Measurements from ENCODE around the gene IL10.

Gene IL10

DNA sequence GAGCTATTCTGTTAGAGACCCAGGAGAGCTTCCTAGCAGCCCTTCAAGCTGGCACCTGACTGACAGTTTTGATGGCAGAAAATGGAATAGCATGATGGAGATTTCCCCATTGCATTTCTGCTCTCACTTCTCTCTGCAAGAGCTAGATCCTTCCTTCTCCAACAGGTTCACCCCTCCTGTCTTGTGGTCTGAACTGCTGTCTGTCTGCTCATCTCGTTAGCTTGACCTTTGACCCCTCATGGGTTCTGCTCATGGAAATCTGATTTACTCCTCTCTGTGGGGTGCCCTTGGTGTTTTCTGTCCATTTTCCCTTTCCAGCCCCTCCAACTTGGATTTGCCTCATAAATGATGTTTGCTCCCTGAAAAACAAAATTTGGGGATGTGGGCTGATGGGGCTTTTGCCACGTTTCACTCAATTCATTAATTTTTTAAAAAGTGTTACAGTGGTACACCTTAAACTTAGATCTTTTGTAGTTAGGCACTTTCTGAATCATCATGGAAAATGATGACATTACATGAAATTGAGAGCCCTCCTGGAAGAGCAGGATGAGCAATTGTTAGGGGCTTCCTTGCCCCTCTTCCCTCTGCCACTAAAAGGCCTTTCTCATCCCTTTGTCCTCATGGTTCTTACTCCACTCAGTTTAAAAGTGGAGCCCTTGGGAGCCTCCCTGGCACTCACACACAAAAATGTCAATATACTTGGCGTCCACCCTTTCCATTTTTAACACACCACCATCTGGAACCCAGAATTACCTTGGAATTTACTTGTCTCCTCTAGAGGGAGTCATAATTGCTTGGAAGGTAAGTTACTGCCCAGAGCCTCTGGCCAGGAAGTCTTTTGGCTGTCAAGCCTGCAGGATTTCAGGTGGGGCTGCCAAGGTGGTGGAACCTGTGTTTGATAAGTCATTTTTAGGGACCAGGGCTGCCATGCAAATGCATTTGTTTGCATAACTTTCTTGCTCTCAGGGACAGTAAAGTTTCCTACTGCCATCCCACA lies 33.6 kb downstream of the IL10 start:
- no peak overlapping the region for H3K4me3 ChIP-seq
- peak overlapping the region in 7 of 21 experiments; percentile 5 to 78 (median 46) for H3K27ac ChIP-seq

DNA sequence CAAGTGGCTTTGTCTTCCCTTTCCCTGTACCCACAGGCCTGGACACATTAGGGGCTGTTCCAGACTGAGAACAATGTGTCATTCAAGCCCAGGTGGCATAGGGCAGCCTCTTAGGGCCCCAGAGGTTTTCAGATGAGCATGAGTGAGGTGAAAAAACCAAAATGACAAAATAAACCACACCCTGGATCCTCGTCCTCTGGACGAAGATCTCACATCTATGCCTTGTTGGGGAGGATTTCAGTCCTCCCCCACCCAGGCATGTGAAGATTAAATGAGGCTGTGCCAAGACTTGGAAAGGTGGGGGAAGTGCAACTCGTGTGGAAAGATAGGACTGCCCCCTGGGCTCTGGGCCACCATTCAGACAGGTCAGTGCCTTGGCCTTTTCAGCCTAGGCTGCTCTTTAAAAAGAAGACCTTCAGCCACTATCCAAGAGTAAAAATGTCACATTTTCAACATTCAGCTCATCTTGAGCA lies 34.5 kb downstream of the IL10 start:
- H3K27ac ChIP-seq = peak overlapping the region in 12 of 21 experiments; percentile 5 to 78 (median 48)
- no peak overlapping the region for H3K4me3 ChIP-seq

DNA sequence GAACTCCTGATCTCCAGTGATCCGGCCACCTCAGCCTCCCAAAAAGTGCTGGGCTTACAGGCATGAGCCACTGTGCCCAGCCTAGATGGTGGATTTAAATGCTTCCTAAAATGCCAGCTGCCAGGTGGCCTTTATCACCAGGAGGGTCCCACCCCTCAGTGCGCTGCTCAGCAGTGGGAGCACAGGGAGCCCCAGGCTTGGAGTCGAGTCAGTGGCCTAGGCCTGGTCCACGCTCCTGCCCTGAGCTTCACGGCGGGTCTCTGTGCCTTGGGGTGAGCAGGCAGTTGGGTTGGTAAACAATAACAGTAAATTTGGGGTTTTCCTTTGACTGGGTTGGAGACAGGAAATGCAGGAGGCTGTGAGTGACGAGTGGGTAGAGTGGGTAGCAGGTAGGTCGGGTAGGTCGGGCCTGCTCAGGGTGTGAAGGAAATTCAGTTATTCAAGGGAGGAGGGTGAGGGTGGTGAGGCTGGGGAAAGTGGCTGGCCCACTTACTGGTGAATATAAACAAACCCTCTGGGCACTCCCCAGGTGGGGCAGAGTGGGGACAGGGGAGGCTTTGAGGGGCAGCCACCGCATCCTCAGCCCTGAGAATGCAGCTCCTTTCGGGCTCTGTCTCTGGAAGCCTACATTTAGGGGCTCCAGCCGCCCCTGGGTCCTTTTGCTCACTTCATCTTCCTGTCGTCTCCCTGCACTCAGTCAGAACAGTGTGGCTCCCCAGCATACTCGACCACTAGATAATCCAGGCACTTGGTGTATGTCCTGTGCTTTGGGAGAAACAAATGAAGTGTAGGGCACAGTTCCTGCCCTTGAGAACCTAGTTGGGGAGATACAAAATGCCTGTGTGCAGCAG lies 35.2 kb downstream of the IL10 start:
- Histone ChIP-seq H3K4me3 (no peak overlapping the region), H3K27ac (peak overlapping the region in 13 of 21 experiments; percentile 5 to 78 (median 47))

GRCh38 chr1:206735553-206736031 lies 36.7 kb downstream of the IL10 start:
- peak overlapping the region in 5 of 21 experiments; percentile 15 to 73 (median 43) for H3K27ac ChIP-seq

DNA sequence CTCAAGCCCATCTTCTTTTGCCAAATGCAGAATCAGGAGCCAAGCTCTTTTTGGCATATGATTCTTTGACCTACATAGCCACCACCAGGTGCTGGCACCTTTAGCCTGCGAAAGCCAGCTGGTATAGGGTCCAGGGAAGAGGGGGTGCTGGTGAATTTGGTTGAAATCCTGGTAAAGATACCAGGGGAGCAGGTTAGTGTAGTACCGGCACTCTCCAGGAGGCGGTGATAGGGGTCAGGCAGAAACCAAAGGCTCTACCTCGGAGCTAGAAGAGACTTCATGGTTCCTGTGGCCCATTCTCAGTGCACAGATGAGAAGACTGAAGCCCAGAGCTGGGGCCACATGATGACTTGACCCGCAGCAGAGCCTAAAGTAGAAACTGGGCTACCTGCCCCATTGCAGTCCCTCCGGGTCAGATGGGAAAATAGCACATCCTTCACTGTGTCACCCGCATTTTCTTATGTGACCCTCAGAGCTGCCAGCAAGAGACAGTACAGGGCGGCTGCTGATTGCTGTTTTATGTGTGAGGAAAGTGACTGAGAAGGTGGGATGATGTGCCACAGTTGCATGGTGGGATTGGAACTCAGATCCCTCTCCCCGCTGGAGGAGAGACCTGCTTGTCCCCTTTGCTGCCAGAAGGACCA lies 37.7 kb downstream of the IL10 start:
- Histone ChIP-seq H3K27ac (peak overlapping the region in 3 of 21 experiments; percentile 43 to 57 (median 55)), H3K4me3 (no peak overlapping the region)

More at GRCh38 chr1:206735553-206736031, 36.7 kb downstream of the IL10 start:
- no peak overlapping the region for H3K4me3 ChIP-seq

GRCh38 chr1:206732992-206733391 lies 39.3 kb downstream of the IL10 start:
- H3K4me3 ChIP-seq = no peak overlapping the region
- no peak overlapping the region for H3K27ac ChIP-seq

DNA sequence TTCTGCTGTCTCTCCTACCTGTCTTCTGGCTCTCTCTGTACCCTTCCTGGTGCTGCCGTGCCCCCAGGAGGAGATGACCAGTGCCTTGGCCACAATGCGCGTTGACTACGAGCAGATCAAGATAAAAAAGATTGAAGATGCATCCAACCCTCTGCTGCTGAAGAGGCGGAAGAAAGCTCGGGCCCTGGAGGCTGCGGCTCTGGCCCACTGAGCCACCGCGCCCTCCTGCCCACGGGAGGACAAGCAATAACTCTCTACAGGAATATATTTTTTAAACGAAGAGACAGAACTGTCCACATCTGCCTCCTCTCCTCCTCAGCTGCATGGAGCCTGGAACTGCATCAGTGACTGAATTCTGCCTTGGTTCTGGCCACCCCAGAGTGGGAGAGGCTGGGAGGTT lies 39.8 kb downstream of the IL10 start:
- Histone ChIP-seq H3K4me3 (no peak overlapping the region), H3K27ac (no peak overlapping the region)

DNA sequence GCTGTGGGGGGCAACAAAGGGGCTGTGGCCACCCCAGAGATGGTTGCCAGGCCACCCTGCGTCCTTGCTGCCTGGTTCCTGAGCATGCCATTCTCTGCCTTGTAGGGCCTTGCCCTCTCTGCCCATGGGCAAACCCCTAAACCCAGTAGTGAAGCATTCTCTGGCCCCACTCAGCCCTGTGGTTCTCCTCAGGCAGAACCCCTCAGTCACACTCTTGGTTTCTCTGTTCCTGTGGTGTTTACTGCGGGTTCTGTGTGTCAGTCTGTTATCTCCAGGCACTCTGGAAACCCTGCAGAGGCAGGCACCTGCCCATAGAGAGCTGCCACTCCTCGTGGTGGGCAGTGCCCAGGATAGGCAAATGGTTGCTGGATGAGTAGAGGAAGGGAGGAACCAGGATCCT lies 42.8 kb downstream of the IL10 start:
- Histone ChIP-seq H3K4me3 (no peak overlapping the region), H3K27ac (no peak overlapping the region)

GRCh38 chr1:206729050-206729449 lies 43.2 kb downstream of the IL10 start:
- no peak overlapping the region for H3K27ac ChIP-seq
- H3K4me3 ChIP-seq = no peak overlapping the region

DNA sequence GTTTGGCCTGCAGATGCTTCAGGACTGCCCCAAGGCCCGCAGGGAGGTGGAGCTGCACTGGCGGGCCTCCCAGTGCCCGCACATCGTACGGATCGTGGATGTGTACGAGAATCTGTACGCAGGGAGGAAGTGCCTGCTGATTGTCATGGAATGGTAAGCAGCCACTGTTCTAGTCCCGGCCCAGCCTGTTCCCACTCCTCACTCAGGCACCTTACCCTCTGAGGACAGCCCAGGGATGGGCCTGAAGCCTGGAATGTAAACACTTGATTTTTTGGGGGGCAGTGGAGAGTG lies 43.7 kb downstream of the IL10 start:
- no peak overlapping the region for H3K27ac ChIP-seq
- H3K4me3 ChIP-seq = no peak overlapping the region

GRCh38 chr1:206727981-206728696 lies 44.2 kb downstream of the IL10 start:
- no peak overlapping the region for H3K4me3 ChIP-seq
- no peak overlapping the region for H3K27ac ChIP-seq

GRCh38 chr1:206725109-206725963 lies 47.0 kb downstream of the IL10 start:
- Histone ChIP-seq H3K4me3 (no peak overlapping the region), H3K27ac (peak overlapping the region in 2 of 21 experiments; percentile 2 to 51)

DNA sequence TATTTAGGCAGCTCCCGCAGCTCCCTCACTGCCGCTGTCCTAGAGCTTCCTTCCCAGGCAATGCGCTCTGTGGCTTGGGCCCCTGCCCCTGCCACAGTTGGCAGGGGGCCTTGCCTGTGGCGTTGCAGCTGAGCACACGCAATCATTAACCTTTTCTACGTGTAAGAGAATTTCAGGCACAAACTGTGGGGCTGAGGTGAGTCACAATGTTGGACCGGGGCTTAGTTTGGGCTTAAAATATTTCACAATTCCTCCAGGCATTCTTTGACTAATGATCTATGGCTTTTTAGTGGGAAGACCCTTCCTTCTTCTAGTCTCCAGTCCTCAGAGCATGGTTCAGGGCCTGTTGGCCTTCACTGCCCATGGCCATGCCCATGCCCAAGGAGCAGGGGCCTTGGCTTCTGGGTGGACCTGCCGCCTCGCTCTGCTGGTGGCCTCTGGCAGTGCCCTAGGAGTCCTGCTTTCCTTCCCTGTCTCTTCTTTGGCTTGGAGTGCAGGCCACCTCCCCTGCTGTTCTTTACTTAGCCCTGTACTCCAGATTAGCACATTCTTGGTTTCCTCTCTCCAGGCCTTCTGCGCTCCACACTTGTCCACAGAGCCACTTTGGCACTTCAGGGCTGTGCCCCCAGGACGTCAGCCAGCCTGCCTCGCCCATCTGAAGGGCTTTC lies 48.4 kb downstream of the IL10 start:
- peak overlapping the region in 14 of 21 experiments; percentile 10 to 82 (median 36) for H3K27ac ChIP-seq
- H3K4me3 ChIP-seq = no peak overlapping the region

GRCh38 chr1:206723462-206723804 lies 48.9 kb downstream of the IL10 start:
- H3K27ac ChIP-seq = peak overlapping the region in 12 of 21 experiments; percentile 13 to 82 (median 34)
- H3K4me3 ChIP-seq = no peak overlapping the region

DNA sequence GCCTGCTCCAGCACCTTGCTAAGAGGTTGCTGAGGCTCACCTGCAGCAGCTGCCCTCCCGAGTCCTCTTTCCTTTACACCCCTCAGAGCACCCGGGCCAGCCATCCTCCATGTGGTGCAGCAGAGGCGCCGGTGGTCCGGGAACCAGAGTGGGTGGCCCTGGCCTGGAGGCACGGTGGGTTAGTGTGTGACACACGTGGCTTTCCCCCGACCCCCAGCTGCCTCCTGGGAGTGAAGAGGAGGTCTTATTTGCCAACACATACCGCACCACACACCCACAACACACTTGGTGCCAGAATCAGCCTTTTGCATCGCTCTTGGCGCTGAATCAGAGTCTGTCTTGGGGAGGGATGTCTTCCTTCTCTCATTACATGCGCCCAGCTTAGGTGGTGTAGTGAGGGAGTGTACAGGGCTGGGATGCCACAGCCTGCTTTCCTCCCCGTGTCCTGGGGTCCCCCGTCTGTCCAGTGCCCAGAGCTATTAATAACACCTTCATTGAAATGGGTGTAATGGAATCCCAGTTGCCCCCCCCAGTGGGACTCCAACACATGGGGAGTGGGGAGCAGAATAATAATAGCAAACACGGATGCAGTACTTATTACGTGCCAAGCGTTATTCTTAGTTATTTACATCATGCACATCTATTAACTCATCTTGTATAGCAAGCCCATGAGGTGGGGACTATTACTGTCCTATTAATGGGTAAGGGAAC lies 49.4 kb downstream of the IL10 start:
- Histone ChIP-seq H3K4me3 (no peak overlapping the region), H3K27ac (peak overlapping the region in 5 of 21 experiments; percentile 31 to 66 (median 45))

GRCh38 chr1:206721454-206721853 lies 50.8 kb downstream of the IL10 start:
- Histone ChIP-seq H3K4me3 (no peak overlapping the region), H3K27ac (no peak overlapping the region)

Data from skin epidermis (tissue), 12 donors.